ENCODE data around the gene C14orf93.
"Not testable (repeated sequence)": the region's sequence is repeated elsewhere in the genome, so short reads cannot be mapped to it uniquely, and the experiment has no call there.

The C14orf93 gene

GRCh38 chr14:23020143-23021128 is 10.5 kb upstream of the C14orf93 start:
- no peak for DNase-seq

- no peak for DNase-seq
Observed at GRCh38 chr14:23018107-23018506, 8.2 kb upstream of the C14orf93 start.

GRCh38 chr14:23017091-23017490 is 7.1 kb upstream of the C14orf93 start:
- DNase-seq = no peak

GRCh38 chr14:23015618-23016017 is 5.7 kb upstream of the C14orf93 start:
- DNase-seq = no peak

- DNase-seq = not testable (repeated sequence)
Observed at GRCh38 chr14:23013749-23014054, 3.8 kb upstream of the C14orf93 start.

GRCh38 chr14:23013054-23013748 is 3.3 kb upstream of the C14orf93 start:
- DNase-seq = peak; percentile 19

- DNase-seq = no peak
Observed at GRCh38 chr14:23009483-23009938, 432 bp downstream of the C14orf93 start.

GRCh38 chr14:23008831-23009230 is 1.1 kb downstream of the C14orf93 start:
- no peak for DNase-seq

- DNase-seq = peak; percentile 99
Observed at GRCh38 chr14:23006544-23007419, 3.2 kb downstream of the C14orf93 start.

GRCh38 chr14:23006188-23006534 is 3.8 kb downstream of the C14orf93 start:
- no peak for DNase-seq

GRCh38 chr14:23005451-23006187 is 4.3 kb downstream of the C14orf93 start:
- no peak for DNase-seq

GRCh38 chr14:23004274-23004673 is 5.7 kb downstream of the C14orf93 start:
- not testable (repeated sequence) for DNase-seq

GRCh38 chr14:23002592-23002991 is 7.4 kb downstream of the C14orf93 start:
- DNase-seq = no peak

GRCh38 chr14:23000860-23001259 is 9.1 kb downstream of the C14orf93 start:
- no peak for DNase-seq

- DNase-seq = no peak
Observed at GRCh38 chr14:22998329-22999012, 11.5 kb downstream of the C14orf93 start.

GRCh38 chr14:22997676-22998323 is 12.1 kb downstream of the C14orf93 start:
- peak; percentile 87 for DNase-seq

GRCh38 chr14:22996768-22997654 is 12.9 kb downstream of the C14orf93 start:
- peak; percentile 79 for DNase-seq

- no peak for DNase-seq
Observed at GRCh38 chr14:22995889-22996625, 13.9 kb downstream of the C14orf93 start.

- DNase-seq = peak; percentile 75
Observed at GRCh38 chr14:22994762-22995275, 15.1 kb downstream of the C14orf93 start.

Measured in NCI-H1694 treated with DMSO at 0.1 percent for 48 hours (cell line).